C4-2B (cell line): ENCODE measurements around the gene ZNF775.
"Not testable (repeated sequence)": the region's sequence is repeated elsewhere in the genome, so short reads cannot be mapped to it uniquely, and the experiment has no call there.

ENCODE experiments used
- ZFX ChIP-seq: fragments of 450-650 bp; IDR thresholded peaks from 2 replicates; pipeline ENCODE4 v1.6.1; 2017
- TF ChIP-seq, protein P1 (sequence below): fragments of 450-650 bp; conservative IDR thresholded peaks from 2 replicates; pipeline ENCODE4 v1.5.1; 2017; ENCODE audit warnings: mild to moderate bottlenecking

DNA sequence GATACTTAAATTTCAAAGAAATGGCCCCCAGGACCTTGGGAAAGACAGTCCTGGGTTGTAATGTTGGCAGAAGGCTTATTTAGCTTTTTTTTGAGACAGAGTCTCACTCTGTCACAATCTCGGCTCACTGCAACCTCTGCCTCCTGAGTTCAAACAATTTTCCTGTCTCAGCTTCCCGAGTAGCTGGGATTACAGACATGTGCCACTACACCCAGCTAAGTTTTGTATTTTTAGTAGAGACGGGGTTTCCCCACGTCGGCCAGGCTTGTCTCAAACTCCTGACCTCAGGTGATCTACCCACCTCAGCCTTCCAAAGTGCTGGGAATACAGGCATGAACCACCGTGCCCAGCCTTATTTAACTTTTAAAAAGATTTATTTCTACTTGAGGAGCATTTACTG lies 6.8 kb downstream of the ZNF775 start:
- TF ChIP-seq, protein P1, sequence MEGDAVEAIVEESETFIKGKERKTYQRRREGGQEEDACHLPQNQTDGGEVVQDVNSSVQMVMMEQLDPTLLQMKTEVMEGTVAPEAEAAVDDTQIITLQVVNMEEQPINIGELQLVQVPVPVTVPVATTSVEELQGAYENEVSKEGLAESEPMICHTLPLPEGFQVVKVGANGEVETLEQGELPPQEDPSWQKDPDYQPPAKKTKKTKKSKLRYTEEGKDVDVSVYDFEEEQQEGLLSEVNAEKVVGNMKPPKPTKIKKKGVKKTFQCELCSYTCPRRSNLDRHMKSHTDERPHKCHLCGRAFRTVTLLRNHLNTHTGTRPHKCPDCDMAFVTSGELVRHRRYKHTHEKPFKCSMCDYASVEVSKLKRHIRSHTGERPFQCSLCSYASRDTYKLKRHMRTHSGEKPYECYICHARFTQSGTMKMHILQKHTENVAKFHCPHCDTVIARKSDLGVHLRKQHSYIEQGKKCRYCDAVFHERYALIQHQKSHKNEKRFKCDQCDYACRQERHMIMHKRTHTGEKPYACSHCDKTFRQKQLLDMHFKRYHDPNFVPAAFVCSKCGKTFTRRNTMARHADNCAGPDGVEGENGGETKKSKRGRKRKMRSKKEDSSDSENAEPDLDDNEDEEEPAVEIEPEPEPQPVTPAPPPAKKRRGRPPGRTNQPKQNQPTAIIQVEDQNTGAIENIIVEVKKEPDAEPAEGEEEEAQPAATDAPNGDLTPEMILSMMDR = not testable (repeated sequence)
- TF ChIP-seq ZFX = not testable (repeated sequence)
